ENCODE data around the gene P3H4. TPM values are rescaled to one million over a fixed set of nuclear protein-coding genes. Genes with fewer than 3 reads are reported as not detected.
"Not testable (repeated sequence)": the region's sequence is repeated elsewhere in the genome, so short reads cannot be mapped to it uniquely, and the experiment has no call there.

The P3H4 gene
- polyA plus RNA-seq, 1 donor (not counting 4 experiments of a cell fraction or from before 2014, with no cell fraction given): 4.2 TPM

GRCh38 chr17:41835800-41836549 is 24.2 kb upstream of the P3H4 start, which contains the start of gene NT5C3B:
NT5C3B (minus strand) TSS chr17:41836232; CDS start chr17:41836193, 39 bp downstream.
- H3K9me3 ChIP-seq (ENCODE audit: control insufficient read depth, low read depth, low read length): no peaks in the 10 kb centered on the region
- H3K27me3 ChIP-seq (ENCODE audit: control insufficient read depth, extremely low read depth, insufficient read depth, low read length): peaks cover 4% of the 10 kb centered on the region
- H3K27ac ChIP-seq (ENCODE audit: control insufficient read depth, insufficient read depth, low read length): peak within 1 kb of the TSS; percentile 10
- DNase-seq (ENCODE audit: low read depth, low spot score): no peak
- peak within 1 kb of the TSS; percentile 91 for H2AFZ ChIP-seq (ENCODE audit: control insufficient read depth, low read length)
- no peaks in the 10 kb centered on the region for H3K79me2 ChIP-seq (ENCODE audit: control insufficient read depth, insufficient read depth, low read length)
- peak within 1 kb of the TSS; percentile 70 for H3K9ac ChIP-seq (ENCODE audit: control insufficient read depth, extremely low read depth, insufficient read depth, low read length)
- no peak for TF ChIP-seq EZH2 (IDR thresholded peaks at IDR 0.05; ENCODE audit: low read length)
- TF ChIP-seq CTCF (optimal IDR thresholded peaks at IDR 0.05 in 1 of 3, IDR thresholded peaks at IDR 0.05 in 1 of 3, conservative IDR thresholded peaks at IDR 0.05 in 1 of 3; ENCODE audit: extremely low read depth in 1 of 3, insufficient read depth in 2 of 3, low read length in 3 of 3): no peak
- H3K4me3 ChIP-seq (ENCODE audit: control insufficient read depth in 2 of 3, extremely low read depth in 1 of 3, insufficient read depth in 2 of 3, low read depth in 1 of 3, low read length in 3 of 3): peak within 1 kb of the TSS; percentile 67 to 77 (median 69)
- FAIRE-seq: no peak
- no peaks in the 10 kb centered on the region for H3K9me1 ChIP-seq (ENCODE audit: control insufficient read depth, extremely low read depth, insufficient read depth, low read length)
- H3K4me2 ChIP-seq (ENCODE audit: control insufficient read depth, extremely low read depth, insufficient read depth, low read depth, low read length): peak within 1 kb of the TSS; percentile 84
- peaks cover 4 to 9% of the 10 kb centered on the region in 2 experiments for H3K36me3 ChIP-seq (ENCODE audit: control insufficient read depth in 2 of 2, extremely low read depth in 1 of 2, insufficient read depth in 2 of 2, low read length in 2 of 2)
- peaks cover 3% of the 10 kb centered on the region for H3K4me1 ChIP-seq (ENCODE audit: control insufficient read depth, extremely low read depth, insufficient read depth, low read length)
- dilution Hi-C loops (cut with MboI; ENCODE audit: extremely low pct_ligation_motif_present, low sequenced_read_pairs): no loop called here
- no peaks in the 10 kb centered on the region for H4K20me1 ChIP-seq (ENCODE audit: control insufficient read depth, extremely low read depth, insufficient read depth, low read length)

GRCh38 chr17:41835214-41835799 is 23.6 kb upstream of the P3H4 start:
- Histone ChIP-seq H2AFZ (ENCODE audit: control insufficient read depth, low read length) (peak overlapping the region; percentile 80), H3K9me1 (ENCODE audit: control insufficient read depth, extremely low read depth, insufficient read depth, low read length) (no peaks in the 10 kb centered on the region), H3K4me3 (ENCODE audit: control insufficient read depth in 2 of 3, extremely low read depth in 1 of 3, insufficient read depth in 2 of 3, low read depth in 1 of 3, low read length in 3 of 3) (peak overlapping the region; percentile 67 to 77 (median 69)), H3K9me3 (ENCODE audit: control insufficient read depth, low read depth, low read length) (no peaks in the 10 kb centered on the region), H3K79me2 (ENCODE audit: control insufficient read depth, insufficient read depth, low read length) (no peaks in the 10 kb centered on the region), H3K27me3 (ENCODE audit: control insufficient read depth, extremely low read depth, insufficient read depth, low read length) (peaks cover 4% of the 10 kb centered on the region), H4K20me1 (ENCODE audit: control insufficient read depth, extremely low read depth, insufficient read depth, low read length) (no peaks in the 10 kb centered on the region), H3K4me2 (ENCODE audit: control insufficient read depth, extremely low read depth, insufficient read depth, low read depth, low read length) (peak overlapping the region; percentile 84), H3K4me1 (ENCODE audit: control insufficient read depth, extremely low read depth, insufficient read depth, low read length) (peaks cover 3% of the 10 kb centered on the region), H3K27ac (ENCODE audit: control insufficient read depth, insufficient read depth, low read length) (peak overlapping the region; percentile 10), H3K36me3 (ENCODE audit: control insufficient read depth in 2 of 2, extremely low read depth in 1 of 2, insufficient read depth in 2 of 2, low read length in 2 of 2) (peaks cover 7 to 9% of the 10 kb centered on the region in 2 experiments), H3K9ac (ENCODE audit: control insufficient read depth, extremely low read depth, insufficient read depth, low read length) (peak overlapping the region; percentile 70)
- FAIRE-seq (no peak), DNase-seq (ENCODE audit: low read depth, low spot score) (no peak)
- TF ChIP-seq EZH2 (IDR thresholded peaks at IDR 0.05; ENCODE audit: low read length) (no peak), CTCF (optimal IDR thresholded peaks at IDR 0.05 in 1 of 3, IDR thresholded peaks at IDR 0.05 in 1 of 3, conservative IDR thresholded peaks at IDR 0.05 in 1 of 3; ENCODE audit: extremely low read depth in 1 of 3, insufficient read depth in 2 of 3, low read length in 3 of 3) (no peak)
- dilution Hi-C loops (cut with MboI; ENCODE audit: extremely low pct_ligation_motif_present, low sequenced_read_pairs): no loop called here

GRCh38 chr17:41829961-41830360 is 18.2 kb upstream of the P3H4 start:
- H4K20me1 ChIP-seq (ENCODE audit: control insufficient read depth, extremely low read depth, insufficient read depth, low read length); H3K9me1 ChIP-seq (ENCODE audit: control insufficient read depth, extremely low read depth, insufficient read depth, low read length); dilution Hi-C loops (cut with MboI; ENCODE audit: extremely low pct_ligation_motif_present, low sequenced_read_pairs); H3K27me3 ChIP-seq (ENCODE audit: control insufficient read depth, extremely low read depth, insufficient read depth, low read length); H3K4me3 ChIP-seq (ENCODE audit: control insufficient read depth in 2 of 3, extremely low read depth in 1 of 3, insufficient read depth in 2 of 3, low read depth in 1 of 3, low read length in 3 of 3); DNase-seq (ENCODE audit: low read depth, low spot score); H3K9ac ChIP-seq (ENCODE audit: control insufficient read depth, extremely low read depth, insufficient read depth, low read length); H3K27ac ChIP-seq (ENCODE audit: control insufficient read depth, insufficient read depth, low read length); H3K79me2 ChIP-seq (ENCODE audit: control insufficient read depth, insufficient read depth, low read length); H3K4me2 ChIP-seq (ENCODE audit: control insufficient read depth, extremely low read depth, insufficient read depth, low read depth, low read length); FAIRE-seq; H3K4me1 ChIP-seq (ENCODE audit: control insufficient read depth, extremely low read depth, insufficient read depth, low read length); H3K9me3 ChIP-seq (ENCODE audit: control insufficient read depth, low read depth, low read length); H2AFZ ChIP-seq (ENCODE audit: control insufficient read depth, low read length): not testable (repeated sequence)
- H3K36me3 ChIP-seq (ENCODE audit: control insufficient read depth in 2 of 2, extremely low read depth in 1 of 2, insufficient read depth in 2 of 2, low read length in 2 of 2): peaks cover 14 to 19% of the 10 kb centered on the region in 2 experiments
